ENCODE data around the gene DNAH1.
"Not testable (repeated sequence)": the region's sequence is repeated elsewhere in the genome, so short reads cannot be mapped to it uniquely, and the experiment has no call there.

Gene DNAH1

DNA sequence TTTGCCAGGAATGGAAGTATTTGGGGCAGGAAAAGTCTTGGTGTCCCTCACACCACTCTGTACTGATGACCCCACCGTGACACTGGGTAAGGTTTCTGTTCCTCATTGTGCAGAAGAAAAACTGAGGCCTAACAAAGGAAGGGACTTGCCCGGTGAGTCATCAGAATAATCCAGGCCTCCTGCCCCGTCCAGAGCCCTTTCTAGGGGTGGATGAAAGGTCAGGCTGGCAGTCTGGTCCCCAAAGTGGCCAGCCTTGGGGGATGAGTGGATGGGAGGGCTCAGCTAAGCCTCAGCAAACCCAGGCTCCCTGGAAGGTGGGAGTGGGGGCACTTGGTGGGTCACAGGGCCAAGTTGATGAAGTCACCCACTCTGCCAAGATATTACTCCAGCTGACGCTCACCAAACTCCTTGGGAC, 2.3 kb upstream of the DNAH1 start:
- DNase-seq = peak; percentile 23

DNA sequence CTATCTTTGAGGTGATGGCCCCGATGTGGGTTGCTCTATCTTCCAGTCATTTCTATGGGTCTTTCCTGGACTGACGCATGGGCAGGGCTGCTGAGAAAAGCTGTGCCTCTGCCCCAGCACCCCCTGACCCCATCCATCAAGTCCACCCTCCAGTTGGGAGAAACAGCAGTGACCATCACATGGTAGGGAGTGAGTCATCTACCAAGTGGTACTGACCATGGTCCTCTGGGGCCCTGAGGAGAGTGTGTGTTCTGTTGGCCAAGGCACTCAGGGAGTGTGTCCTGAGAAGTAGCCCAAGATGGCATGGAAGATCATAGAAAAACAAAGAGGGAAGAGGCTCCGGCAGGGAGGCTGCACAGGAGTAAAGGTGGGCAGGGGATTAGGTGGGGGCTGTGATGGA, 1.6 kb upstream of the DNAH1 start:
- no peak for DNase-seq

- no peak for DNase-seq
Observed at GRCh38 chr3:52315006-52315405, 1.1 kb upstream of the DNAH1 start.

DNA sequence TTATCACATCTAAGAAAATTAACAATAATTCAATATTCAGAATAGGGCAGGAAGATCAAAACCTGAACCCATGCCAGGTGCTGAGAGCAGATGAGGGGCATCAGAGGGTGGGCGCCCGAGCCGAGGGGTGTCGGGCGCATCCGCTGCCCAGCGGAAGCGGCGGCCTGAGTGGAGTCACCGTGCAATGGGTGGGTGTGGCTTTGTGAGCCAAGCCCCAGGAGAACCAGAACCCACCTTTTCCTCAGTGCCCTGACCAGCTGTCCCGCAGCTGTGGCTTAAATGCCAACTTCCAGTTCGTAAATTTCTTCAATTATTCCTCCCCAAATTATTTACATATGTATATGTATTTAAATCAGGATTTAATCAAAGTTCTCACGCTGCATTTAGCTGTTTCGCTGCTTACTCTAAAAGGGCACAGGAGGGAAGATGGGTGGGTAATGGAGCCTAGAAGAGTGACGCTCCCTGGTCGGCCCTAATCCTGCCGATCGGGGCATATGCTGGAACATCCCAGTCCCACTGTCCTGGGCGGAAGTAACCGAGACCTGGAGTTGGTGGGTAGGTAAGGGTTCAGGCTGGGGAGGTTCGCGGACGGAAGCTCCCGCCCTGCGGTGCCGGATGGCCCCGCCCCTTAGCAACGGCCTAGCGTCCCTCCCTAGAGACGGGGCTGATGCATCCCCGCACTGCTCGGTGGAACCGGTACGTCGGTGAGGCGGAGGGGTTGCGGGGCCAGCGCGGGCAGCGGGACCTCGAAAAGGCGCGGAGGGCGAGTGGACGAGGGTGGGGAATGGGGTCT, 1.3 kb downstream of the DNAH1 start:
- DNase-seq = no peak

DNA sequence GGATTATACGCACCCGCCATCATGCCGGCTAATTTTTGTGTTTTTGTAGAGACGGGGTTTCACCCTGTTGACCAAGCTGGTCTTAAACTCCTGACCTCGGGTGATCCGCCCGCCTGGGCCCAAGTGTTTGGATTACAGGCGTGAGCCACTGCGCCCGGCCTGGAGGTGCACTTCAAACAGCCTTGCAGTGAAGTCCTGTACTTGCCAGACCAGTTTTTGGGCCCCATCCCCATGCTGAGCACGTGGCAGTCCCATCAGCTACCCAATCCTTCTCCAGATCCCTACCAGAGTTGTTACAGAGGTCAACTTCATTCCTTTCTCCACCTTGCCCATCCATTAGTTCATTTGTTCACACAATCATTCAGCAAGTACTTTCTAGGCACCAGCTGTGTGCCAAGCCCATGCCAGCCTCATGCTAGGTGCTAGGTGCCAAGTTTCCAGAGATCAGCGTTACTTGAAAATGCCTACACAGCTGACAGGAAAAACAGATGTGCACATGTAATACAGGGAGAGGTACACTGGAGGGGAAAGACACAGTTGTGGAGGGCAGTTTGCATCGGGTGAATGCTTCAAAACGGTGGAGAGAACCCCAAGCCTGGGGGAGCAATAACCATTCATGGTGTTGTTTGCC, 2.2 kb downstream of the DNAH1 start:
- DNase-seq = no peak

DNA sequence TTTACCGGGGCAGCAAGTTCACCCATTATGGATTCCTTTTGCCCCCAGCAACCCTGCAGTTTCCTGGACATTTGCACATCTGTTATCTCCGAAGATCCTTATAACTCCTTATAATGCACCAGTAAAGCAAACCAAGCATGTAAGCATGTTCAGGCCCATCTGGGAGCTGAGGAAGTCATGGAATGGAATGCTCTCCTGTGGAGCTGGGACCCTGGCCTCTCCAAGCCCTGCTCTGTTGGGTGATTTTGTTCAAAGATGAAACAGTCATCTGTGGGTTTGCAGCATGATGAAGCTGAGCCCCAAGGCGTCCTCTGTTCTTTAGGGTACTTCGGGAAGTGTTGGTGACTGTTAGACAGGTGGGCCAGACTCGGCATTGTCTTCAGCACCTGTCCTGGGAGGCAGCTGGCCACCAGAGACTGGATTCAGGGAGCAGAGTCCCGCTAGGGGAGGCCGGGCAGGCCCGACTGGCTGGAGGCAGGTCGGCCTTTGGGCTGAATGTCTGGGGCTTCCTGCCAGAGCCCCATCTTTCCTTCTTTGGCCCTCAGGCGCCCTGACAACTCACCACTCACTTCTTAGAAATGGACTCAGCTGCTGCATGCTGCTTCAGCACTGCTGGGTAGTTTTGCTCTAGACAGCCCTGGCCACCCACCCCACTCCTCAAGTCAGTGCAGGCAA, 3.9 kb downstream of the DNAH1 start:
- no peak for DNase-seq

DNA sequence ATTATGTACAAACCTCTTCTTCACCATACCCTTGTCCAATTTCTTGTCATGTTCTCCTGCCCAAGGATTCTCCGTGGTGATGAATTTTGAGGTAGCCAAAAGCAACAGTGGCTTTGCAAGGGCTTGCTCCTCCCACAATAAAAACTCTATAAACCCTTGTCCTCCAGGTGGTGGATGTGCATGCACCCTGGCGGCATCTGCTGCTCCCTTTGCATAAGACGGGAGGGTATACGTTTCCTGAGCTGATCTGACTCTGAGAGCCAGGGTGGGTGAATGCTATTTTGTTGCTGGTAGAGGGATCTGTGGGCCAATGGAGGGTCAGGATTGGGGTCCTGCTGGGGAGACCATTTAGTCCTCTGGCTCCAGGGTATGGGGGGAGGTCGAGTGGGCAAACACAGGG, 5.4 kb downstream of the DNAH1 start:
- DNase-seq = no peak

GRCh38 chr3:52322466-52322865, 6.3 kb downstream of the DNAH1 start:
- DNase-seq = no peak

DNA sequence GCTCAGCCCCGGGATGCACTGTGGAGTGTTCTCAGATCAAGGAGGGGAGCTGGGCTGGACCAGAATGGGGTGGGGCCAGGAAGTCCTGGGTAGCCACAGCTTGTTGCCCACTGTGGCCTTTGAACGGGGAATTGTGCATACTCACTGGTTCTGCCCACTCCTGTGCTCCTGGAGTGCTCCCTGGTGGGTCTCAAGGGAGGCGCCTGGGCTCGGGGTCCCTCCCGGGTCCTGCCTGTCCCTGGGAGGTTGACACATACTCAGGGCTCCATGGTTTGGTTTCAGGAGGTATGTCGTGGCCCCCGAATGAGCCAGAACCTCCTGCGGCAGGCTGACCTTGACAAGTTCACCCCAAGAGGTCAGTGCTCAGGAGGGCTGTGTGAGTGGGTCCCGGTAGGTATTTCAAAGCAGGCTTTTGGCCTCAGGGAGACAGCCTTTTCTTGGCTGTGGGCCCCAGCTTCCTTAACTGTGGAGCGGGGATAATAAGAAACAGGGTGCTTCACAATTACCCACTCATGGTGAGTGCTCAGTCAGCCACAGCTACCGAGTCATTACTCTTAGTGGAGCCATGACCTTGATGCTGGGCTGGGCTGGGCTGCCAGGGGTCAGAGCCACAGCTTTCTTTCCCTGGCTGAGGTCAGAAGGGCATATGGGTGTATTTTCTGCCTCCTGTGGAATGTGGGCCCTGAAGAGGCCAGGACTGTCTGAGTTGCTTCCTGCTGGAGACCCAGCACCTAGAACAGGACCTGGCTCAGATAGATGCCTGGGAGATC, 7.6 kb downstream of the DNAH1 start:
- no peak for DNase-seq

DNA sequence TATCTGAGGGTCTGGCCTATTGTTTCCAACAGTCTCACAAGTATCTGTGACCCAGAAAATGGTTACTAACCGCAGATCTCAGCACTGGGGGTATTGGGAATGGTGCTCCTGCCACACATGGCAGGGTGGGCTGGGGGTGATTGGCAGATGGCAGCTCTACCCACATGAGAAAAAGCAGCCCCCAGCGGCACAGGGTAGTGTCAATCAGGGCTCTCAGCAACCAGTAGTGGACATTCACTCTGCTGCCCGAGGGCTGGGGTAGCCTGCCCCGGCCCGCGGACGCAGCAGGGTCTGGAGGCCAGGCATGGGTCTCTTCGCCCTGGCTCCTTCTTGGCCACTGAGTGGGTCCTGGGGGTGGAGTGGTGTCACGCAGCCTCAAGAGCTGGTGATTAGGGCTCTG, 8.6 kb downstream of the DNAH1 start:
- DNase-seq = no peak

DNA sequence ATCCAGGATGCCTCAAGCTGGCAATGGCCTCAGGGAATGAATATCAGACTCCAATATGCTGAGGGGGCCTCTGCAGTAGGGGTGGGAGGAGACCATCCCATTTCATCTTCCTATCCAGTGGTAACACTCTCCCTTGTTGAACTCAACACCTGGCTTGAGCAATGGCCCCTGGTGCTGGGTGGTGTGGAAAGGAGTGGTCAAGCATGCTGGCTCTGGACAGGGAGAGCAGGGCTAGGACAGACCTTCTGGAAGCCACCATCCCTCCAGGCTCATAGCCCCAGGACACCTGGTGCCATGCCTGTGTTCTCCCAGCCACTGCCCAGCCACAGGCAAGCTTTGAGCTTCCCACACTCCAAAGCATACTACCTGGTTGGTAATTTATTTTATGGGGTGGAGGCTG, 9.6 kb downstream of the DNAH1 start:
- DNase-seq = no peak

GRCh38 chr3:52326976-52327375, 10.9 kb downstream of the DNAH1 start:
- DNase-seq = no peak

- no peak for DNase-seq
Observed at GRCh38 chr3:52327486-52328290, 11.6 kb downstream of the DNAH1 start.

DNA sequence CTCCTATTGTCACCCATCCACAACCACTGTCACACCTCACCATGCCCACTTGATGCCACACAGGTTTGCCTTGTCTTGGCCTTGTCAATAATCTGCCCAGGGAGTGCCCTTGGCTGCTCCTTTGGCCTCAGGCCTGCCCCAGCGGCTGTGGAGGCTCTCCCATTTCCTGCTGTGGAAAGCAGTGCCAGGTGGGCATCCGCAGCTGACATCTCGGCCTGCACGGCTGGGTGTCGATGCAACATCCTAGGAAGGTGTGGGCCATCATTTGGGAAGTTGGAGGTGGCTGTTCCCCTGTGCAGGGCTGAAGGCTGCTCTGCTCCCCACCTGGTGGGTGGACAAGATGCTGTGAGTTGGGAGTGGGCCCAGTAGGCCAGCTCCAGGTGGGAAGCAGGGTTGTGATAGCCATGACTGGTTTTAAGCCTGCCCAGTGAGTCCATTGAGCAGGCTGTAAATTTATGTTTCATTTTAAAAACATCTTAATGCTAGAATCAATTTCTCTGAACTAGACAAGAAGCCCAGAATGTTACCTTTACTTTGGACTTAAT, 12.5 kb downstream of the DNAH1 start:
- DNase-seq = no peak

DNA sequence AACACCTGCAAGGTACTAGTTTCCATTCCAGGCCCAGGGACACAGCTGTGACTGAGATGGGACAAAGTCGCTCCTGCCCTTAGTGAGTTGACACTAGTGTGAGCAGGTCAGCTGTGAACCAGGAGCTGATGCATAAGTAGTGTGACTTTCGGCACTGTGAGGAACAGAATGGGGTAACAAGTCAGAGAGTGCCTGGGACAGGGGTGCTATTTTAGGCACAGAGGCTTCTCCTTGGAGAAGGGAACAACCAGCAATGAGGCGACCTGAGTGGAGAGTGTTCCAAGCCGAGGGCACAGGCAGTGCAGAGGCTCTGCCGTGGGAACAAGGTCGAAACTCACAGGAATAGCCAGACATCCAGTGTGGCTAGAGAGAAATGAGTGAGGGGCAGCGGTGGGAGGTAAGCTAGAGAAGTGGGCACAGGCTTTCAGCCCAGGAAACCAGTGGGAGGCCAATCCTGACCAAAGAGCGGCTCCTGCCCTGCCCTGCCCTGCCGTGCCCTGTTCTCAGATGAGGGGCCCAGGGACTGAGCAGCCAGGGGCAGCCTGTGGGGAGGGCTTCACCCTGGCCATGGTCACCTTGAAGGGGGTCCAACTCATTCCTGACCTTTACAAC, 14.2 kb downstream of the DNAH1 start:
- no peak for DNase-seq

DNA sequence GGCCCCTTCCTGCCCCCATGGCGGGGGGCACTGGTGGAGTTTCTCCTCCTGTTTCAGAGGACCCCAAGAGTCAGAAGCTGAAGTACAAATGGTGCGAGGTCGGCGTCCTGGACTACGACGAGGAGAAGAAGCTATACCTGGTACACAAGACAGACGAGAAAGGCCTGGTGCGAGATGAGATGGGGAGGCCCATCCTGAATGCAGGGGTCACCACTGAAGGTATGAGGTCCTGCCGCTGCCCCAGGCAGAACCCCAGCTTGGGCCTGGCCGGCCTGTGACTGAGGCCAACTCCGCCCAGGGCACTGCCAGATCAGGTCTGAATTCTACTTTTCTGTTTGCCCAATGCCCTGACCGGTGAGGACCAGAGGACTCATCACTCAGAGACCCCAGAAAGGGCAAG, 15.0 kb downstream of the DNAH1 start:
- DNase-seq = no peak

DNA sequence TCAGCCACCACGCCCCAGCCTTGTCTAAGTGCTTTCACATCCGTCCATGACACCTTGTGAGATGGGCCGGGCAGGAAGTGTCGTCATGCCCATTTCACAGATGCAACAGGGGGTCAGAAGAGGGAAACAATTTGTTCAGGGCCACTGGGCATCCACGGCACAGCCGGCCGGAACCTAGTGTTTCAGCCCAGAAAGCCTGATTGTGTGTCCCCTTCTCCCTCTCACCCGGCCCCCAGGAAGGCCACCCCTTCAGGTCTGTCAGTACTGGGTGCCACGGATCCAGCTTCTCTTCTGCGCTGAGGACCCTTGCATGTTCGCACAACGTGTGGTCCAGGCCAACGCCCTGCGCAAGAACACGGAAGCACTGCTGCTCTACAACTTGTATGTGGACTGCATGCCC, 15.8 kb downstream of the DNAH1 start:
- no peak for DNase-seq

GRCh38 chr3:52333869-52334557, 17.9 kb downstream of the DNAH1 start:
- no peak for DNase-seq

DNA sequence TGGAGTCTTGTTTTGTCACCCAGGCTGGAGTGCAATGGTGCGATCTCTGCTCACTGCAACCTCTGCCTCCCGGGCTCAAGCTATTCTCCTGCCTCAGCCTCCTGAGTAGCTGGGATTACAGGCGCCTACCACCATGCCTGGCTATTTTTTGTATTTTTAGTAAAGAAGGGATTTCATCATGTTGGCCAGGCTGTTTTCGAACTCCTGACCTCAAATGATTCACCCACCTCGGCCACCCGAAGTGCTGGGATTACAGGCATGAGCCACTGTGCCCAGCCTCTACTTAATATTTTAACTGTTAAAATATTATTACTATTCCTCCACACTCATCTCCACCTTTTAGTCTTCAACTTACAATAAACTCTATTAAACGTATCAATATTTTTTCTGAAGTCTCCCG, 22.0 kb downstream of the DNAH1 start:
- not testable (repeated sequence) for DNase-seq

GRCh38 chr3:52339612-52340011, 23.5 kb downstream of the DNAH1 start:
- peak; percentile 22 for DNase-seq

DNA sequence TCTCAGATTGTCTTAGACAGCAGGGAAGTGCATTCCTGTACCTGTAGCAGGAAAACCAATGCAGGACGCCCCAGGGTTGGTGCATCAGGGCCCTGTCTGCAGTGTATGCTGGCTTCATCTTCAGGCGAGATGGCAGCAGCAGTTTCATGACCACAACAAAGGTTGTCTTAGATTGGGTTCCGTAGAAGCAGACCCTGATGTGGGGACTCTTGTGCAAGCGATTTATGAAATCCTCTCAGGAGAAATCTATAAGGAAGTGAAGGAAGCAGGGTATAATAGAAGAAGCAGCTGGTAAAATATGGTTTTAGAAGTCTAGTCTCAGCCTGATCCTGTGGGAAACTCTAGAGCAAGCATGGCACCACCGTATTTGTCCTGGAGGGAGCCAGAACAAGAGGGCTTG, 25.0 kb downstream of the DNAH1 start:
- no peak for DNase-seq
